ENCODE results near the gene NPIPB6.

NPIPB6 gene

GRCh38 chr16:28319476-28320022, 43.8 kb downstream of the NPIPB6 start:
- no peak for DNase-seq (ENCODE audit: low spot score)
- TF ChIP-seq CTCF (IDR thresholded peaks at IDR 0.05) = no peak
- Histone ChIP-seq H3K4me3 (no peak overlapping the region), H3K27ac (no peak overlapping the region)

GRCh38 chr16:28318042-28318744, 45.1 kb downstream of the NPIPB6 start:
- DNase-seq (ENCODE audit: low spot score) = no peak

GRCh38 chr16:28317040-28317880, 46.0 kb downstream of the NPIPB6 start:
- Histone ChIP-seq H3K4me3 (no peak overlapping the region), H3K27ac (no peak overlapping the region)
- no peak for DNase-seq (ENCODE audit: low spot score)
- peak; percentile 75 for TF ChIP-seq CTCF (IDR thresholded peaks at IDR 0.05)

More at GRCh38 chr16:28318042-28318744, 45.1 kb downstream of the NPIPB6 start:
- no peak for TF ChIP-seq CTCF (IDR thresholded peaks at IDR 0.05)
- no peak overlapping the region for H3K4me3 ChIP-seq
- H3K27ac ChIP-seq = no peak overlapping the region

- TF ChIP-seq CTCF (IDR thresholded peaks at IDR 0.05) = no peak
- no peak overlapping the region for H3K27ac ChIP-seq
- no peak for DNase-seq (ENCODE audit: low spot score)
- H3K4me3 ChIP-seq = no peak overlapping the region
Measured at GRCh38 chr16:28316054-28316453, 47.3 kb downstream of the NPIPB6 start.

GRCh38 chr16:28313587-28313986, 49.7 kb downstream of the NPIPB6 start:
- Histone ChIP-seq H3K4me3 (no peak overlapping the region), H3K27ac (no peak overlapping the region)
- no peak for DNase-seq (ENCODE audit: low spot score)
- no peak for TF ChIP-seq CTCF (IDR thresholded peaks at IDR 0.05)

- no peak for DNase-seq (ENCODE audit: low spot score)
- H3K27ac ChIP-seq = no peak overlapping the region
- TF ChIP-seq CTCF (IDR thresholded peaks at IDR 0.05) = no peak
- H3K4me3 ChIP-seq = no peak overlapping the region
Measured at GRCh38 chr16:28312327-28312726, 51.0 kb downstream of the NPIPB6 start.

Data from coronary artery (tissue), 2 donors.